Thymus (tissue), 11 donors: ENCODE data around the gene CALY. TPM values are rescaled to one million over a fixed set of nuclear protein-coding genes. Genes with fewer than 3 reads are reported as not detected.
"Not testable (repeated sequence)": the region's sequence is repeated elsewhere in the genome, so short reads cannot be mapped to it uniquely, and the experiment has no call there.

Experiments used
- DNase-seq, 9 donors: peaks; one replicate each; pipeline ENCODE4 v3.0.0-alpha.2; 2013; ENCODE audit warnings: low spot score in 9 of 9, low read depth in 6 of 9, missing footprints in 1 of 9
- H3K27ac ChIP-seq, 2 donors: one replicate each; pipeline ENCODE4 v1.5.1; 2013; ENCODE audit warnings: control low read depth in 1 of 2, low read depth in 1 of 2, low read length in 1 of 2, mild to moderate bottlenecking in 1 of 2, moderate library complexity in 1 of 2
- H3K27me3 ChIP-seq, 2 donors: one replicate each; pipeline ENCODE4 v1.5.1; 2013; ENCODE audit warnings: low read length in 1 of 2; ENCODE audit not compliant: control insufficient read depth in 2 of 2, insufficient read depth in 1 of 2
- H3K36me3 ChIP-seq, 2 donors: one replicate each; pipeline ENCODE4 v1.5.1; 2013; ENCODE audit warnings: low read length in 1 of 2, mild to moderate bottlenecking in 1 of 2, moderate library complexity in 1 of 2; ENCODE audit not compliant: control insufficient read depth in 2 of 2, insufficient read depth in 2 of 2
- H3K4me1 ChIP-seq, 2 donors: one replicate each; pipeline ENCODE4 v1.5.1; 2013; ENCODE audit warnings: low read length in 2 of 2; ENCODE audit not compliant: control insufficient read depth in 2 of 2, insufficient read depth in 2 of 2
- H3K4me3 ChIP-seq, 2 donors: one replicate each; pipeline ENCODE4 v1.5.1; 2013; ENCODE audit warnings: low read length in 2 of 2, control low read depth in 1 of 2, mild to moderate bottlenecking in 1 of 2
- H3K9me3 ChIP-seq, 2 donors: one replicate each; pipeline ENCODE4 v1.5.1; 2013; ENCODE audit warnings: low read length in 1 of 2, mild to moderate bottlenecking in 1 of 2; ENCODE audit not compliant: control insufficient read depth in 2 of 2, insufficient read depth in 1 of 2
- WGBS: extraction: QIAGEN DNeasy Blood & Tissue Kit; methylation state at CpG from one replicate; pipeline ENCODE4 v1.1.7; 2013; 5-methylcytosine and 5-hydroxymethylcytosine counted together
- polyA plus RNA-seq: library from polyadenylated mRNA; stranded (reverse); fragments of 200-250 nt; gene quantifications from one replicate; pipeline ENCODE4 v1.2.3, GENCODE V29; 2013
- total RNA-seq: library from RNA; stranded (reverse); fragments of 120-200 nt; gene quantifications from one replicate; pipeline ENCODE4 v1.2.4, GENCODE V29; 2013
- donor health status: healthy.

Gene CALY
- total and polyA plus RNA-seq, 2 donors: 0.21 TPM; not detected in 1

DNA sequence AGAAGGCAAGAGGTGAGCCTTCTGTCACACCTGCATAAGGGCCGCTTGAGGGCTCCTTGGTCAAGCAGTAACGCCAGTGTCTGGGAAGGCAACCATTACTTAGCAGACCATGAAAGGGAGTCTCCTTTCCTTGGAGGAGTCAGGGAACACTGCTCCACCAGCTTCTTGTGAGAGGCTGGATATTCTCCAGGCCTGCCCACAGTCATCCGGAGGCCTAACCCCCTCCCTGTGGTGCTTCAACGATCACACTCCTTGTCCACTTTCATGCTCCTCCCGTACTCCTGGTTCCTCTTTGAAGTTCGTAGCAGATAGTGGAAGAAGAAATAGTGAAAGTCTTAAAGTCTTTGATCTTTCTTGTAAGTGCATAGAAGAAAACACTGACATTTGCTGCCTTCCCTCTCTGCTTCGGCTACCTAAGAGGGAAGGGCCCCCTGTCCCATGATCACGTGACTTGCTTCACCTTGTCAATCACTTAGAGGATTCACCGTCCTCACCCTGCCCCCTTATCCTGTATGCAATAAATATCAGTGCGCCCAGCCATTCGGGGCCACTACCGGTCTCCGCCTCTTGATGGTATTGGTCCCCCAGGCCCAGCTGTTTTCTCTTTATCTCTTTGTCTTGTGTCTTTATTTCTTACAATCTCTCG lies 14.5 kb downstream of the CALY start:
- H3K36me3 ChIP-seq, H3K27ac ChIP-seq, H3K9me3 ChIP-seq, H3K4me3 ChIP-seq, DNase-seq, H3K4me1 ChIP-seq: not testable (repeated sequence)
- H3K27me3 ChIP-seq: peaks cover 32 to 46% of the 10 kb centered on the region in 2 donors
- 92% methylated on average over 12 of the region's 14 CpGs for WGBS

DNA sequence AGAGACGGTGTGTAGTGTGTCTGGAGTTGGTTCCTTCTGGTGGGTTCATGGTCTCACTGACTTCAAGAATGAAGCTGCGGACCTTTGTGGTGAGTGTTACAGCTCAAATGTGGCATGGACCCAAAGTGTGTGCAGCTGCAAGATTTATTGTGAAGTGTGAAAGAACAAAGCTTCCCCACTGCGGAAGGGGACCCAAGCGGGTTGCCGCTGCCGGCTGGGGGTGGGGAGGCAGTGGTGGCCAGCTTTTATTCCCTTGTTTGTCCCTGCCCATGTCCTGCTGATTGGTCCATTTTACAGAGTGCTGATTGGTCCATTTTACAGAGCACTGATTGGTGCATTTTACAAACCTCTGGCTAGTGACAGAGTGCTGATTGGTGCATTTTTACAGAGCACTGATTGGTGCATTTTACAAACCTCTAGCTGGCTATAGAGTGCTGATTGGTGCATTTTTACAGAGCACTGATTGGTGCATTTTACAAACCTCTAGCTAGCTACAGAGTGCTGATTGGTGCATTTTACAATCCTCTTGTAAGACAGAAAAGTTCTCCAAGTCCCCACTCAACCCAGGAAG lies 15.8 kb downstream of the CALY start:
- not testable (repeated sequence) for H3K27ac ChIP-seq, H3K9me3 ChIP-seq, H3K4me1 ChIP-seq, DNase-seq, H3K36me3 ChIP-seq, H3K4me3 ChIP-seq
- peaks cover 19 to 34% of the 10 kb centered on the region in 2 donors for H3K27me3 ChIP-seq
- 95% methylated on average over 6 of the region's 6 CpGs for WGBS

DNA sequence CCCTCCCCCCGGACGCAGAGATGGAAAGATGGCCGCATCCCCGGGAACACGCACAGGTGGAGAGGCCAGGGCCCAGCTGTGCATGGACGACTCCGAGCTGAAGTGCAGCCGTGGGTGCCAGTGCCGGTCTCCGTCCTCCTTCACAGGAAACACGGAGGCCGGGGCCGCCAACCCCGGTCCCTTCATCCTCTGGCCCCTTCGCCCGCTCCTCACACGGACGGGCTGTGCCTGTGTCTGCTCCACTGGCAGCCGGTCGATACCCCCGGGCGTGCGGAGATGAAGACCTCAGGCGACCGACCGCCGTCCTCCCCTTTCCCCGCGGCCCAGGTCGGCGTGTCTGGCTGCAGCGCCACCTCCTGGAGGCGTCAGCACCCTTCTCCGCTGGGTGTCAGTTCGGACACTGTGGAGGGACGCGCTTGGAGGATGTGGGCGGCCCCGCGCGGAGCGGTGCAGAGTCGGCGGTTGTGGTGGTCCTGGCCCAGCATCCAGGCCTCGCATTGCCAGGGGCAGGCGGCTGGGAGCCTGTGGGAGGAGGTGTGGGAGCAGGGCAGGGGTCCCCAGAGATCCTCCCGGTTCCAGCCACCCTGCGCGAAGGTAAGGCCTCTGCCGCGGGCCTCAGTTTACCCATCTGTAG lies 18.1 kb downstream of the CALY start:
- H3K27ac ChIP-seq: no peak overlapping the region
- DNase-seq: peak in 3 of 9 donors; percentile 22 to 48 (median 46)
- 9% methylated on average over 51 of the region's 51 CpGs for WGBS
- no peaks in the 10 kb centered on the region for H3K4me1 ChIP-seq
- peaks cover 0 to 3% of the 10 kb centered on the region in 2 donors for H3K9me3 ChIP-seq
- H3K4me3 ChIP-seq: peak overlapping the region in 1 of 2 donors; percentile 45
- no peaks in the 10 kb centered on the region for H3K36me3 ChIP-seq
- H3K27me3 ChIP-seq: peaks cover 6 to 18% of the 10 kb centered on the region in 2 donors

DNA sequence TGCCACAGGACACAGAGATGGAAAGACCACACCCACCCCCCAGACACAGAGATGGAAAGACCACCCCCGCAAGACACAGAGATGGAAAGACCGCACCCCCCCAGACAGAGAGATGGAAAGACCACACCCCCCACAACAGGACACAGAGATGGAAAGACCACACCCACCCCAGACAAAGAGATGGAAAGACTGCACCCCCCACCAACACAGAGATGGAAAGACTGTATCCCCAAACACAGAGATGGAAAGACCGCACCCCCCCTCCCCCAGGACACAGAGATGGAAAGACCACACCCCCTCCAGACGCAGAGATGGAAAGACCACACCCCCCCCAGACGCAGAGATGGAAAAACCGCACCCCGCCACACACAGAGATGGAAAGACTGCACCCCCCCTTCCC lies 20.0 kb downstream of the CALY start:
- WGBS: 93% methylated on average over 7 of the region's 7 CpGs
- H3K36me3 ChIP-seq: peaks cover 9 to 16% of the 10 kb centered on the region in 2 donors

DNA sequence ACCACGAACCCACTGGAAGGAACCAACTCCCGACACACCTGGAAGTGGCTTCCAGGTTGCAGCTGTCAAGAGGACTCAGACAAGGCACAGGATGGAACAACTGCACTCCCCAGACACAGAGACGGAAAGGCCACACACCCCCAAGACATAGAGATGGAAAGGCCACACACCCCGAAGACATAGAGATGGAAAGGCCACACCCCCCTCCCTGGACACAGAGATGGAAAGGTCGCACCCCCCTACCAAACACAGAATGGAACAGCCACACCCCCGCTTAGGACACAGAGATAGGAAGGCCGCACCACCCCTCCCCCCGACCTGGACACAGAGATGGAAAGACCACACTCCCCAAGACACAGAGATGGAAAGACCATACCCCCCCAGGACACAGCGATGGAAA lies 20.4 kb downstream of the CALY start:
- Histone ChIP-seq H3K4me1 (no peaks in the 10 kb centered on the region), H3K9me3 (peaks cover 0 to 3% of the 10 kb centered on the region in 2 donors), H3K27me3 (peaks cover 6 to 18% of the 10 kb centered on the region in 2 donors), H3K4me3 (no peak overlapping the region), H3K36me3 (peaks cover 14 to 20% of the 10 kb centered on the region in 2 donors), H3K27ac (no peak overlapping the region)
- DNase-seq: no peak
- 79% methylated on average over 9 of the region's 9 CpGs for WGBS

More for the DNA sequence above, 20.0 kb downstream of the CALY start:
- Histone ChIP-seq H3K4me1 (no peaks in the 10 kb centered on the region), H3K27ac (no peak overlapping the region), H3K27me3 (peaks cover 6 to 18% of the 10 kb centered on the region in 2 donors), H3K4me3 (no peak overlapping the region), H3K9me3 (peaks cover 0 to 3% of the 10 kb centered on the region in 2 donors)
- DNase-seq: no peak

DNA sequence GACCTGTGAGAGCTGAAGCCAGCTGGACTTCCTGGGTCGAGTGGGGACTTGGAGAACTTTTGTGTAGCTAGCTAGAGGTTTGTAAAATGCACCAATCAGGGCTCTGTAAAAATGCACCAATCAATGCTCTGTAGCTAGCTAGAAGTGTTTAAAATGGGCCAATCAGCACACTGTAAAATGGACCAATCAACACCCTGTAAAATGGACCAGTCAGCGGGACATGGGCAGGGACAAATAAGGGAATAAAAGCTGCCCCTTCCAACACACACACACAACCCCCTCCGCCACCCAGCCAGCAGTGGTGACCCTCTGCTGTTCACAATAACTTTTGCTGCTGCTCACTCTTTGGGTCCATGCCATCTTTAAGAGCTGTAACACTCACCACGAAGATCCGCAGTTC lies 20.8 kb downstream of the CALY start:
- DNase-seq: no peak

DNA sequence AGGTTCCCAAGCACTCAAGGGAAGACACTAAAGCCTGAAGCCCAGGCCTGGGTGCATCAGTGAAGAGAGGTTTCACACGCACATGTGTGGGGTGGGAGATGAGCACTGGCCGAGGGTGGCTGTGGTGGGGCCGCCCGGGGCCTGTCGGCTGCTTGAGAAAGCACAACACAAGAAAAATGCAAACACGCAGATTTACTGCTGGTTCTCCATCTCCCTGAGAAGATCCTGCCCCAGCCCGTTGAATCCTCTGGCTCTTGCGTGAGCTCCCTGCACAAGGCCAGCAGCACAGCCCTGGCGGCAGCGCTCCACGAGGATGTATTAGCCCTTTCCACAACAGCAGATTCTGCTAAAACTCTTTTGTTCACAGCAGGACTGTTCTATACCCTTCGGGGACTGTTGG lies 21.8 kb downstream of the CALY start:
- peaks cover 6 to 14% of the 10 kb centered on the region in 2 donors for H3K27me3 ChIP-seq
- peaks cover 0 to under 1% of the 10 kb centered on the region in 2 donors for H3K4me1 ChIP-seq
- H3K27ac ChIP-seq: no peak overlapping the region
- no peak overlapping the region for H3K4me3 ChIP-seq
- peaks cover 2 to 6% of the 10 kb centered on the region in 2 donors for H3K9me3 ChIP-seq
- 95% methylated on average over 12 of the region's 12 CpGs for WGBS
- peaks cover 23 to 30% of the 10 kb centered on the region in 2 donors for H3K36me3 ChIP-seq
- DNase-seq: no peak

More for the DNA sequence above, 20.8 kb downstream of the CALY start:
- no peaks in the 10 kb centered on the region for H3K4me1 ChIP-seq
- H3K27ac ChIP-seq: no peak overlapping the region
- H3K36me3 ChIP-seq: peaks cover 15 to 21% of the 10 kb centered on the region in 2 donors
- peaks cover 0 to 1% of the 10 kb centered on the region in 2 donors for H3K9me3 ChIP-seq
- 68% methylated on average over 5 of the region's 5 CpGs for WGBS
- peaks cover 6 to 17% of the 10 kb centered on the region in 2 donors for H3K27me3 ChIP-seq
- H3K4me3 ChIP-seq: no peak overlapping the region

DNA sequence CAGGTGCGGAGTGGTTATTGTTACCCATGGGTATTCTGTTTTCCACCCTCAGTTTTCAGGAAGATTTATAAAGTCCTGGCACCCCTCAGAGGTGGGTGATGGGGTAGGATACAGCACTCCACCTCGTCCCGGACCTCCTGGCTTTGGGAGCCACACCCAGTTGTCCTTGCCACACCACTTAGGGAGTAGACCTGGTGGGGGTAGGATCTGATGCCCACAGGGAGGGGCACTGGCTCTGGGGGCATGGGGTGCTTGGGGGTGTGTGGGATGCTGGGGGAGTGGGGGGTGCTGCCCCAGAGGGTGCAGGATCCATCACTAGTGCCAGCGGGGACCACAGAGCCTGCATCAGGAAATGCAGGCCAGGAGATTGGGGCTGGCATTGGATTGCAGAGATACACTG lies 23.5 kb downstream of the CALY start:
- 93% methylated on average over 4 of the region's 4 CpGs for WGBS
- peaks cover 2 to 15% of the 10 kb centered on the region in 2 donors for H3K9me3 ChIP-seq
- DNase-seq: no peak

DNA sequence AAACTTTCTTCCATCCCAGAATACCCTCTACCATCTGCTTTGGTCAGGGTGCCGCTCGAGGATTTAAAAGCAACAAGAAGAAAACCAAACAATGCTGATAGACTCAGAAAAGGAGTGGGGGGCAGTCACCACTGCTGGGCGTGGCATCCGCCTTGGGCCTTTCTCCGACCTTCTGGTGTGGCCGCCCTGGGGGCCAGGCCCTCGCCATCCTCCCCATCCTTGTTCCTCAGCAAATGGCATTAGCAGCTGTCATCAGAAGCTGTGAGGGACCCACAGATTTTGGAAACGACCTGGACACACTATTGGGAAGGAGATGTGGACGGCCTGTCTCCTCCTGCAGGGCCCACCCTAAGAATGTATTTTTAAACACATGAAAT lies 23.9 kb downstream of the CALY start:
- 98% methylated on average over 9 of the region's 9 CpGs for WGBS
- H3K4me3 ChIP-seq: no peak overlapping the region
- no peak for DNase-seq
- peaks cover 6 to 8% of the 10 kb centered on the region in 2 donors for H3K4me1 ChIP-seq
- no peak overlapping the region for H3K27ac ChIP-seq
- peaks cover 27 to 35% of the 10 kb centered on the region in 2 donors for H3K36me3 ChIP-seq
- H3K27me3 ChIP-seq: no peaks in the 10 kb centered on the region
- peaks cover 2 to 15% of the 10 kb centered on the region in 2 donors for H3K9me3 ChIP-seq

More for the DNA sequence above, 23.5 kb downstream of the CALY start:
- no peak overlapping the region for H3K27ac ChIP-seq
- H3K4me3 ChIP-seq: no peak overlapping the region
- no peaks in the 10 kb centered on the region for H3K27me3 ChIP-seq
- H3K4me1 ChIP-seq: peaks cover 4 to 8% of the 10 kb centered on the region in 2 donors
- peaks cover 27 to 35% of the 10 kb centered on the region in 2 donors for H3K36me3 ChIP-seq
